Neural cell (in vitro differentiated cells): ENCODE data around the gene SNAPIN.

Experiments used
- EZH2 ChIP-seq: fragments of 200-600, 300-800 bp; shearing (Covaris generic), sonication (generic); IDR thresholded peaks from 2 replicates; pipeline ENCODE4 v1.6.1; 2014; ENCODE audit warnings: antibody characterized with exemption, low read length, borderline replicate concordance, mild to moderate bottlenecking; ENCODE audit not compliant: insufficient read depth, poor library complexity, severe bottlenecking
- POLR2AphosphoS5 ChIP-seq: IDR thresholded peaks from 2 replicates; pipeline ENCODE4 v1.6.1; 2012
- SMC3 ChIP-seq: fragments of 450-650 bp; conservative IDR thresholded peaks from 2 replicates; pipeline ENCODE4 v1.6.1; 2014; ENCODE audit warnings: antibody characterized with exemption, mild to moderate bottlenecking, moderate library complexity; ENCODE audit not compliant: poor library complexity
- TF ChIP-seq, protein P1 (sequence below): IDR thresholded peaks from 2 replicates; pipeline ENCODE4 v1.6.1; 2012; ENCODE audit warnings: borderline replicate concordance
- TF ChIP-seq, protein P2 (sequence below): fragments of 450-650 bp; IDR thresholded peaks from 2 replicates; pipeline ENCODE4 v1.5.1; 2014; ENCODE audit warnings: antibody characterized with exemption, mild to moderate bottlenecking, moderate library complexity; ENCODE audit not compliant: poor library complexity, severe bottlenecking

DNA sequence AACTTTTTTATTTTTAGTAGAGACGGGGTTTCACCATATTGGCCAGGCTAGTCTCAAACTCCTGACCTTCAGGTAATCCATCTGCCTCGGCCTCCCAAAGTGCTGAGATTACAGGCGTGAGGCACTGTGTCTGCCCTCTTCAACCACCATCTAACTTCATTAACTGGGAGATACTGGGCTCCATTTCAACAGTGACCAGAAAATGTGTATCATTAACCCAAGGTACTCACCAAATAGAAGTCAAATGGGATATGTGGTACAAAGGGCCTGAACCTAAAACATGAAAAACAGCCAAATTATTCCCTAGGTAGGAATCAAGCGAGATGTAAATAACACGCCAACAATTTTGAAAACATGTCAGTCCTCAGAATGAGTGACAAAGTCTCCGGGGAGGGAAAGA is 11.1 kb downstream of the SNAPIN start:
- TF ChIP-seq, protein P1, sequence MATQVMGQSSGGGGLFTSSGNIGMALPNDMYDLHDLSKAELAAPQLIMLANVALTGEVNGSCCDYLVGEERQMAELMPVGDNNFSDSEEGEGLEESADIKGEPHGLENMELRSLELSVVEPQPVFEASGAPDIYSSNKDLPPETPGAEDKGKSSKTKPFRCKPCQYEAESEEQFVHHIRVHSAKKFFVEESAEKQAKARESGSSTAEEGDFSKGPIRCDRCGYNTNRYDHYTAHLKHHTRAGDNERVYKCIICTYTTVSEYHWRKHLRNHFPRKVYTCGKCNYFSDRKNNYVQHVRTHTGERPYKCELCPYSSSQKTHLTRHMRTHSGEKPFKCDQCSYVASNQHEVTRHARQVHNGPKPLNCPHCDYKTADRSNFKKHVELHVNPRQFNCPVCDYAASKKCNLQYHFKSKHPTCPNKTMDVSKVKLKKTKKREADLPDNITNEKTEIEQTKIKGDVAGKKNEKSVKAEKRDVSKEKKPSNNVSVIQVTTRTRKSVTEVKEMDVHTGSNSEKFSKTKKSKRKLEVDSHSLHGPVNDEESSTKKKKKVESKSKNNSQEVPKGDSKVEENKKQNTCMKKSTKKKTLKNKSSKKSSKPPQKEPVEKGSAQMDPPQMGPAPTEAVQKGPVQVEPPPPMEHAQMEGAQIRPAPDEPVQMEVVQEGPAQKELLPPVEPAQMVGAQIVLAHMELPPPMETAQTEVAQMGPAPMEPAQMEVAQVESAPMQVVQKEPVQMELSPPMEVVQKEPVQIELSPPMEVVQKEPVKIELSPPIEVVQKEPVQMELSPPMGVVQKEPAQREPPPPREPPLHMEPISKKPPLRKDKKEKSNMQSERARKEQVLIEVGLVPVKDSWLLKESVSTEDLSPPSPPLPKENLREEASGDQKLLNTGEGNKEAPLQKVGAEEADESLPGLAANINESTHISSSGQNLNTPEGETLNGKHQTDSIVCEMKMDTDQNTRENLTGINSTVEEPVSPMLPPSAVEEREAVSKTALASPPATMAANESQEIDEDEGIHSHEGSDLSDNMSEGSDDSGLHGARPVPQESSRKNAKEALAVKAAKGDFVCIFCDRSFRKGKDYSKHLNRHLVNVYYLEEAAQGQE, result no peak
- TF ChIP-seq POLR2AphosphoS5, result no peak
- TF ChIP-seq, protein P2, sequence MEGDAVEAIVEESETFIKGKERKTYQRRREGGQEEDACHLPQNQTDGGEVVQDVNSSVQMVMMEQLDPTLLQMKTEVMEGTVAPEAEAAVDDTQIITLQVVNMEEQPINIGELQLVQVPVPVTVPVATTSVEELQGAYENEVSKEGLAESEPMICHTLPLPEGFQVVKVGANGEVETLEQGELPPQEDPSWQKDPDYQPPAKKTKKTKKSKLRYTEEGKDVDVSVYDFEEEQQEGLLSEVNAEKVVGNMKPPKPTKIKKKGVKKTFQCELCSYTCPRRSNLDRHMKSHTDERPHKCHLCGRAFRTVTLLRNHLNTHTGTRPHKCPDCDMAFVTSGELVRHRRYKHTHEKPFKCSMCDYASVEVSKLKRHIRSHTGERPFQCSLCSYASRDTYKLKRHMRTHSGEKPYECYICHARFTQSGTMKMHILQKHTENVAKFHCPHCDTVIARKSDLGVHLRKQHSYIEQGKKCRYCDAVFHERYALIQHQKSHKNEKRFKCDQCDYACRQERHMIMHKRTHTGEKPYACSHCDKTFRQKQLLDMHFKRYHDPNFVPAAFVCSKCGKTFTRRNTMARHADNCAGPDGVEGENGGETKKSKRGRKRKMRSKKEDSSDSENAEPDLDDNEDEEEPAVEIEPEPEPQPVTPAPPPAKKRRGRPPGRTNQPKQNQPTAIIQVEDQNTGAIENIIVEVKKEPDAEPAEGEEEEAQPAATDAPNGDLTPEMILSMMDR, result no peak
- no peak for TF ChIP-seq SMC3
- no peak for TF ChIP-seq EZH2
